ENCODE measurements around the gene NKAIN4.
"Not testable (repeated sequence)": the region's sequence is repeated elsewhere in the genome, so short reads cannot be mapped to it uniquely, and the experiment has no call there.

The NKAIN4 gene

DNA sequence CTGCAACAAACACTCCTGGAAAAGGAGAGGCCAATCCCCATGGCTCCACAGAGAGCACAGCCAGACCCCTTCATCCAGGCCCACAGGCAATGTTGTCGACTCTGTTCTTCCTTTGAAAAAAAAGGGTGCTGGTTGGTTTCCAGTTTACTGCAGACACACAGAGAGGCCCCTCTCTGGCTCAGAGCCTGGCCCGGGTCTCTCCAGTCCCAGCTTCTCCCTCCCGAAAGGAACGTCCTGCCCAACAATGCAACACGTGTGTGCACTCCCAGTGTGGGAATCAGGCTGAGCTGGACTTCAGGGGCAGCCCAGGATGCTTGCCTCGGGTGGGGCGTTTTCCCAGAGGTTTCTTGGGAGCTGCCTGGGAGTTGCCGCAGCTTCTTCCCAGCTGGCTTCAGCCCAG, 4.5 kb upstream of the NKAIN4 start:
- no peak for DNase-seq (ENCODE audit: low read depth in 2 of 2, low spot score in 1 of 2)

DNA sequence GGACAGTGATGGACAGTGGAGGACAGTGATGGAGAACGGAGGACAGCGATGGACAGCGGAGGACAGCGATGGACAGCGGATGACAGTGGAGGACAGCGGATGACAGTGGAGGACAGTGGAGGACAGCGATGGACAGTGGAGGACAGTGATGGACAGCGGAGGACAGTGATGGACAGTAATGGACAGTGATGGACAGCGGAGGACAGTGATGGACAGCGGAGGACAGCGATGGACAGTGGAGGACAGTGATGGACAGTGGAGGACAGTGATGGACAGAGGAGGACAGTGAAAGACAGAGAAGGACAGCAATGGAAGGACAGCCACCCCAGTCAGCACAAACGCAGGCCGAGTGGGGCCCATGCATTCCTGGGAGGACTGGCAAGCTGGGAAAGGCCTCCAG, 3.4 kb upstream of the NKAIN4 start:
- no peak for DNase-seq (ENCODE audit: low read depth in 2 of 2, low spot score in 1 of 2)

DNA sequence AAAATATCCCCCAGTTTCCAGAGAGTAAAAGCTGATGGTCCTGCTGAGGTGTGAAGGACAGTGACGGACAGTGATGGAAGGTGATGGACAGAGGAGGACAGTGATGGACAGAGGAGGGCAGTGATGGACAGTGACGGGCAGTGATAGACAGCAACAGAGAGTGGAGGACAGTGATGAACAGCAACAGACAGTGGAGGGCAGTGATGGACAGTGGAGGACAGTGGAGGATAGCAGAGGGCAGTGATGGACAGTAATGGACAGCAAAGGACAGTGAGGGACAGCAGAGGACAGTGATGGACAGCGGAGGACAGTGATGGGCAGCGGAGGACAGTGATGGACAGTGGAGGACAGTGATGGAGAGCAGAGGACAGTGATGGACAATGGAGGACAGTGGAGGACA, 2.7 kb upstream of the NKAIN4 start:
- DNase-seq (ENCODE audit: low read depth in 2 of 2, low spot score in 1 of 2) = no peak

DNA sequence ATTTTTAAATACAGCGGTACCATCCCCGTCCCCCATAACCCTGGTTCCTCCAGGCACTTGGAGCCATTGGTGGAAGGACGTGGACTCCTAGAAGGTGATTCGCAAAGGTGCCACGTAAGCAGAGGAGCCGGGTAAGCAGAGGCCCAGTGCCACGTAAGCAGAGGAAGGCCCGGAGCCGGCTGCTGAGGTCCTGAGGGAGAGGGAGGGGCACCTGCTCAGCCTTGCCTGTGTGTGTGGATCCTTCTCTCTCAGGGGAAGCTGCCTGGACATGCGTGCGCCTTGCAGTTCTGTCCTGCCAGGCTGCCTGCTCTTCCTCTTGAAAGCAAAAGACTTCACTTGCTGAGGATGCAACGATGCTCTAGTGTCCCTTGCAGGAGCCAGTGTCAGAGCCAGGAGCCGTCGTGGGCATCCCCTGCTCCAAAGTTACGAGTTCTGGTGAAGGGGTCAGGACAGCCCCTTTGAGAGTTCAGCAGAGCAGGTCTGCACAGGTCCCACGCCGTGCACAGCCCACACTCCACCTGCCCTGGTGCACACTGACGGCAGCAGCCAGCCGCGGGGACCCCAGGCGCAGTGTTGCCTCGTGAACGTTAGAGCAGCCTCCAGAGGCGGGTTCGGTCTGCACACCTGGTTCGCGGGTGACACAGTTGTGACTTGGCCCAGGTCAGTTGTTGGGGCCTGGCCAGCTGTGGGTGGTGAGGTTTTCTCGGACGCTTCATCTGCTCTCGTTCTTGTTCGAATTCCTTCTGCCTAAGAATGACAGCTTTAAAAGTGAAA, 1.9 kb upstream of the NKAIN4 start:
- no peak for DNase-seq (ENCODE audit: low read depth in 2 of 2, low spot score in 1 of 2)

DNA sequence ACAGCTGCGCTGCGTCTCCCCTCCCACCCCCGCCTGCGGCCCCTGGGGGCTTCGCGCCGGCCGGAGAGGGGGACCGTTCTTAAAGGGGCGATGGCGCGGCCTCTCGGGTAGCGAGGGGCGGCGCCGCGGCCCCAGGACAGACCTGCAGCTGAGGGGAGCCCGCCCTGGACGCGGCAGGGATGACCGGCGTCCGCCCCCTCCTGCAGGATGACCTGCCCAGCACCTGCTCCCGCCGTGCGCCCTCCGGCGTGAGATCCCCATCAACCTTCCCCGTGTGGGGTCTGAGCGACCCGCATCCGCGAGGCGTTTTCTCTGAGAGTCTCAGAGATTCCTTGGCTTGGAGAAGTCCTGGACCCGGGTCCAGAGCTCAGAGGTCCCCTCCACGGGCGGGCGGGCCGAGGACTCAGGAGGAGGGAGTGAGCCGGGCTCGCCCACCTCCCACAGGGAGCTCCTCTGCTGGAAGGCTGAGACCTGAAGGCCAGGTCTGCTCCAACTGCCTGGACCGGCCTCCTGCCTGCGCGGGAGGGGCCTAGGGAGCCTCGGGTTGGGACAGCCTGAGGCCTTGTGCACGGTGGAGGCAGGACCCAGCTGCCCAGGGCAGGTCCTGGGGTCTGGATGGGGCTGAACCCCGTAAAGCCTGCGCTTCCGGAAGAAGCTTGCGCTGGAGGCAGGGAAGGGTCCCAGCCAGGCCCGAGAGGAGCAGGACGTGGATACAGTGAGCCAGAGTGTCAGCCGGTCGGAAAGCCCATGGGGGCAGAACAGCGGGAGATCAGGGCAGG, 532 bp upstream of the NKAIN4 start:
- DNase-seq (ENCODE audit: low read depth in 2 of 2, low spot score in 1 of 2) = no peak

DNA sequence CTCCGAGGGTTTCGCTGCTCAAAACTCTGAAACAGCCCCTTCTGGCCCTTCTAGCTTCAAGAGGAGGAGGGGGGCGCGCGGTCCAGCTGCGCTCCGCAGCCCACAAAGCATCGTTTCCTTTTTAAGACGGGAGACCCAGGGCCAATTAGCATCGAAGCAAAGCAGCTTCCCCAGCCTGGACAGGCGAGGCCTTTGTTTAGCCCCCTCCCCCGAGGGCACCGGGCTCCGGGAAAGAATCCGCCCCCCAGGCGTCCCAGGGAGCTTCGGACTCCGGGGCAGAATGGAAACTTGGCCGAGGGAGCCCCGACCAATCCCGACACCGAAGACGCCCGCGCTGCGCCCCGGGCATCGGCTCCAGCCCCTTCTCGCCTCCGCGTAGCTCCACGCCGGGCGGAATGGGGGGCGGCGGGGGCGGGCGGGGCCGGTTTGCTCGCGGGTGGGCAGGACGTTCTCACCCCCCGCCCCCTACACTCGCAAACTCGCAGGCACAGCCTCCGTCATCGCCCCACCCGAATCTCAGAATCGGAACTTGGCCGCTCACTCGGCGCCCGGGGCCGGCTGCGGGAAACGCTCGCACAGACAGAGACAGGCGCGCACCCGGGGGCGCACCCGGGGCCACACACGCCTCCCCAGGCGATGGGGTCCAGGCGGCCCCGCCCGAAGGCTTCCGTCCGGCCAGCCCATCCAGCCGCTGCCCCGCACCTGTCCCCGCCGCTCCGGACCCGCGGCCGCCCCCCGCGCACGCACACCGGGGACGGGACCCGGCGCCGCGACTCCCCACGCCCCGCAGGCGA, 628 bp downstream of the NKAIN4 start:
- no peak for DNase-seq (ENCODE audit: low read depth in 2 of 2, low spot score in 1 of 2)

DNA sequence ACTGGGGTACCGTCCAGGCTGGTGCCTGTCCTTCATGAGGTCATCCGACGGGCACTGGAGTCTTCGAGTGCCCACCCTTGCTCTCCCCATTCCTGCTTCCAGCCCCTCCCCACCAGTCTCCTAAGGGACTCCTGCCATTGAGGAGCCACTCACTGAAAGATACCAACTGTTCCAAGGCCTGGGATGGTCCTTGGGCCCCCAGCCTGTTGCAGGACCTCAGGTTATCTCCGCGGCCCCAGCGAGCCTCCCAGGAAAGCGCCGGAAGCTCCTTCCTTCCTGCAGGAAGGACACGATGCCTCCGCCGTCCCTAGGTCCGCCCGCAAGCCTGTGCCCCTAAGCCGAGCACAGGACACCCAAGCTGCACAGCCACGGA, 1.2 kb downstream of the NKAIN4 start:
- DNase-seq (ENCODE audit: low read depth in 2 of 2, low spot score in 1 of 2) = no peak

DNA sequence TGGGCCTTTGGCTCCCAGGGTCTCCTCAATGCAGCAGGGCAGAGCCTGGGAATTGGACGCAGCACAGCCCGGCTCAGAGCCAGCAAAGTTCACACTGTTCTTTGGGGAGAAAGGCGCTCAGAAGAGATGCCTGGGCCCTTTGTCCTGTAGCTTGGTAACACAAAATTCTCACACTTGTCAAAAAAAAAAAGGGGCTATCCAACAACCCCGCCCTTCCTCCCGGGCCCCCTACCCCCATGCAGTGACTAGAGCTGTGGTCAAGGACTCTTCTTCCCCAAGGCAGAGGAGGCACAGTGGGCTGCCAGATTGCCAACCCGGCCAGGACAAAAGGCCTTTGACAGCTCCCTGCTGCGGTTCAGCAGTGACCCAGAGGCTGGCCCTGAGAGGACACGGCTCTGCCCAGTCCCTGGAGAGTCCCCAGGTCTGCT, 2.0 kb downstream of the NKAIN4 start:
- no peak for DNase-seq (ENCODE audit: low read depth in 2 of 2, low spot score in 1 of 2)

DNA sequence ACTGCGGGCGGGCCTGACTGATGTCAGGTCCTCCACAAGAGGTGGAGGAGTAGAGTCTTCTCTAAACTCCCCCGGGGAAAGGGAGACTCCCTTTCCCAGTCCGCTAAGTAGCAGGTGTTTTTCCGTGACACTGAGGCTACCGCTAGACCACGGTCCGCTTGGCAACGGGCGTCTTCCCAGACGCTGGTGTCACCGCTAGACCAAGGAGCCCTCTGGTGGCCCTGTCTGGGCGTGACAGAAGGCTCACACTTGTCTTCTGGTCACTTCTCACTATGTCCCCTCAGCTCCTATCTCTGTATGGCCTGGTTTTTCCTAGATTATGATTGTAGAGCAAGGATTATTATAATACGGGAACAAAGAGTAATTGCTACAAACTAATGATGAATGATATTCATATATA, 2.9 kb downstream of the NKAIN4 start:
- DNase-seq (ENCODE audit: low read depth in 2 of 2, low spot score in 1 of 2) = not testable (repeated sequence)

DNA sequence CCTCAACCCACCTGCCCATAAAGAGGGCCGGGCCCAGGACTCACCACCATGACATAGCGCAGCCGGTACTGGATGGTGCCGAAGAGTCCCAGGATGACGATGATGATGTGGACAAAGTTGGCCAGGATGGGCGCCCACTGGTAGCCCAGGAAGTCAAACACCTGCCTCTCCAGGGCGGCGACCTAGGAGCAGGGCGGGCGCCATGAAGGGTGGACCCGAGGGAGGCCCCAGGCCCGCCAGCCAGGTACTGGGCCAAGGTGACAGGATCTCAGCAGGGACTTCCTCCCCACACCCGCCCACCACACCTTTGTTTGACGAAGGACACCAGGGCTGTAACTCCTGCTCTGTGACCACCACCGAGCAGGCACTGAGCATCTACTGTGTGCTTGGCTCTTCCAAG, 4.4 kb downstream of the NKAIN4 start:
- no peak for DNase-seq (ENCODE audit: low read depth in 2 of 2, low spot score in 1 of 2)

DNA sequence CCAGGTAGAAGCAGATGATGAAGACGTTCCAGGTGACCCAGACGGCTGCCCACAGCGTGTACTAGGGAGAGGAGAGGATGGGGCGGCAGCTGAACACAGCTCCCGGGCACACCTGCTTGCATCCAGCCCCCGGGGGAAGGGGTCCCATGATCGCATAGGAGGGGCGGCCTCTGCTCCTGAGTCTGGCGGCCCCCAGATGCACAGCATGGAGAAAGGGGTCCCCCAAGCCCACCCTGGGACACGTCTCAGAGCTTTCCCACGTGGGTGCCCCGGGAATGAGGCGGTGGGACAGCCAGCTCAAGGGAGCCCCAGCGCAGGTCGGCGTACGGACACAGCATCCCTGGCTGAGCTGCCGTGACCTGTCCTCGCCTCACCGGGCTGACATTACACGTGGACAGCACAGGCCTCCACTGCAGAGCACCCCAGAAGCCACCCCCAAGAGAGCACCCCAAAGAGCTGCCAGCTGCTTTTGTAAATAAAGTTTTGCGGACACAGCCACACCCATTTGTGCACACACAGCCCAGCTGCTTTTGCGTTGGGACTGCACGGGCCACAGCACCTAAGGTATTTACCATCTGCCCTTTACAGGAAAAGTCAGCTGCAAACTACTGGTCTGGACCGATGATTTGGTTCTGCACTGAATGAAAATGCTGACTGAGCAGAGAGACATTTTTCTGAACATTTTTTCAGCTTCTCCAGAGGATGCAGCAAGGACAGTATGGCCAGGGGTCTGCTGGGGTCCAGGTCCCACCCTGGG, 5.2 kb downstream of the NKAIN4 start:
- DNase-seq (ENCODE audit: low read depth in 2 of 2, low spot score in 1 of 2) = no peak

DNA sequence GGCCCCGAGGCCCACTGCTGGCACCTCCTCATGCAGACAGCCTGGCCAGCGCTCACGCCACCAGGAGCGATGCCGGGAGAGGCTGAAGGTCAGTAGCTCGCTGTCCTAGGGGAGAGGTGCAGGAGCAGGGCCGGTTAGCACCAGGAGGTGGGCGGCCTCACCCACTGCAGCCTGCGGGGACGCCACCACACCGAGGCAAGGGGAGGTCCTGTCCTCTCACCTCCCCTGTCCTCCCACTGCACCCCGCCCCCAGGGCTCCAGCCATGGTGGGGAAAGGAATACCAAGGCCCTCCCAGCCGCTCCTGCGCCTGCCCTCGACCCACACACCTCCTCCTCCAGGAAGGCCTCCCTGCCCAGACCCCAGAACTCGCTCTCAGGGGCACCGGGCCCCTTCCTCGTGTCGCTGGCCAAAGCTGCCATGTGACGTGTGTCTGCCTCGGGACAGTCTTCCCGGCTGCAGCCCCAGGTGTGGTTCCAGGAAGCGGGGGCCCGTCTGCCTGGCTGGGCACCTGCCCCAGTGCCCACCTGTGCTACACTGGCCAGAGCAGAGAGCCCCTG, 6.5 kb downstream of the NKAIN4 start:
- no peak for DNase-seq (ENCODE audit: low read depth in 2 of 2, low spot score in 1 of 2)

DNA sequence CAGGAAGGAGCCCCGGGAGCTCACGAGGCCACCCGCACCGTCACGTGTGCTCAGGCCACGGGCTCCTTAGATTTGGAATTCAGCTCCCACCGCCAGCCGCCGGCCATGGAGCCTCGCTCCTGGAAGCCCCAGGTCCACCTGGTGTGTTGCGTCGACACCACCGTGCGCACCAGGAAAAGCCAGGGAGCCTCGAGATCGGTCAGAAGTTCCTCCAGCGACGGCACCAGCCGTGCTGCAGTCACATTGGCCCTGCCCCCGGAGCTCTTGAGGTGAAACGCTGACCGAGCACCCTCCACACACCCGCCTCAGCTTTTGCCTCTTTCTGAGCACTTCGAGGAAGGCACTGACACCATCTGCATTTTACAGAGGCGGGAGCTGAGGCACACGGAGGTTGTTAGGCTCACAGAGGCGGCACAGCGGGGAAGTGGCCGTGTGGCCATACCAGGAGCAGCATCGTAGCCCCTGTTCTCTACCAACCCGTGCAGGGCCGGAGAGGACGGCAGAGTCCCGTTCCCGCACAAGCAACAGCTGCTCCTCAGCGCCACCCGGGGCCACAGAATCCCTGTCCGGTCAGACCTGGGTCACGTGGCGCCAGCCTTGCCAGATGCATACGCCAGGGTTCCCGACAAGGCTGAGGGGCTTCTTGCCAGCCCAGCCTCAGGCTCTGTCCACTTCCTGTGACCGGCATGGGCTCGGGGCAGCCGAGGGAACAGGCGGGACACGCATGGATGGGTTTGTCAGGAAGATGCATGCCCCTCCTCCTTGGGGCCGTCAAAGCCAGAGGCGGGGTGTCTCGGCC, 7.6 kb downstream of the NKAIN4 start:
- DNase-seq (ENCODE audit: low read depth in 2 of 2, low spot score in 1 of 2) = no peak

DNA sequence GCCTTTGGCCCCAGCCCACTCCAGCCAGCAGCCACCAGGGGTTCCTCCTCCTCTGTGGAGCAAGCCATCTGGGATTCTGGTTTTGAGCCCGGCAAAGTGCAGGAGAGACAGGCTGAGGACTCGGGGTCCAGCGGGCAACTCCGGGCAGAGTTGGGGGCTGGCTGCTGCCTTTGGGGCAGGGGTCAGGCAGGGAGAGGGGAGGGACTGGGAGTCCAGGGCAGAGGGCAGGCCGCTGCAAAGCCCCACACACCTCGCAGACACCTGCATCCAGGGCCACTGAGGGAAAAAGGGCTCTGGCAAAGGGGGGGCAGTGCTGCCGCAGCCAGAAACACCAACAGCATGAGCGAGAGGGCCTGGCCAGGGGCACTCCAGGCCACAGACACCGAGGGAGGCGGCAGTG, 9.8 kb downstream of the NKAIN4 start:
- DNase-seq (ENCODE audit: low read depth in 2 of 2, low spot score in 1 of 2) = no peak

DNA sequence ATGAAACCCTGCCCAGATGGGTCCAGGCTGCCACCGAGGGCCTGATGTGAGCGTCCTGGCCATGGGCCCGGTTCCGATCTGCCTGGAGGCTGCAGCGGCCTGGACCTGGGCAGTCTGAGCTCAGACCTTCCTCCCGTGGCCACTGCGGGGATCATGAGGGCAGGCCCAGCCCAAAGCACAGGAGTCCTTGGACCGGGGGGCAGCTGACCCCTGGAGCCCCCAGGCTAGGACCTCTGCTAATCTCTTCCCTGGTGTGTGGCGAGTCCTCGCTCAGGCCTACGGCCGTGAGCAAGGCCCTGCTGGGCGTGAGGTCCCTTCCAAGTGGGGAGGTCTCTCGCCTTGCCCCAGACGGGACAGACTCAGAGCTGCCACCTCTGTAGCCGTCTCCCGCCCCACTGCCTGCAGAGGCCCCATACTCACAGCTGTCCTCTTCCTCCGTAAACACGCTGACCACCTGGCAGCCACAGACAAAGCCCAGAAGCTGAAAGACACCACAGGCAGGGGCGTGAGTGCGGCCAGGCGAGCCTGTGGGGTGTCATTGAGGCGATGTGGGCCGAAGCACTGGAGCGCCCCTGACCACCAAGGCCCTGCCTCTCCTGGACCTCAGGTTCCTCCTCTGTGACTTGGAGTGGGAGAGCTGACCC, 10.5 kb downstream of the NKAIN4 start:
- DNase-seq (ENCODE audit: low read depth in 2 of 2, low spot score in 1 of 2) = no peak

DNA sequence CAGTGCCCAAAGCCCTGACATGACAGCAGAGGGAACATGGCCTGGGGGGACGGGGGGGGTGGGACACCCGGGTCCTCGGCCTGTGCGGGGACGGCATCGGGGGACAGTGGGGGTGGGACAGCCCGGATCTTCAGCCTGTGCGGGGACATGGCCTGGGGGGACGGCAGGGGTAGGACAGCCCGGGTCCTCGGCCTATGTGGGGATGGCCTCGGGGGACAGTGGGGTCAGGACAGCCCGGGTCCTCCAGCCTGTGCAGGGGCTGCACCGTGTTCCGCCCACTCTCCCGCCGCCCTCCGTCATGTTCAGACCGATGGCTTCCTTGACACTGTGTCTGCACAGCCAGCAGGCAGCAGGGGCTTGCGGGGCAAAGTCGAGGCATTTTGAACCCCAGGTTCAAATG, 11.5 kb downstream of the NKAIN4 start:
- no peak for DNase-seq (ENCODE audit: low read depth in 2 of 2, low spot score in 1 of 2)

DNA sequence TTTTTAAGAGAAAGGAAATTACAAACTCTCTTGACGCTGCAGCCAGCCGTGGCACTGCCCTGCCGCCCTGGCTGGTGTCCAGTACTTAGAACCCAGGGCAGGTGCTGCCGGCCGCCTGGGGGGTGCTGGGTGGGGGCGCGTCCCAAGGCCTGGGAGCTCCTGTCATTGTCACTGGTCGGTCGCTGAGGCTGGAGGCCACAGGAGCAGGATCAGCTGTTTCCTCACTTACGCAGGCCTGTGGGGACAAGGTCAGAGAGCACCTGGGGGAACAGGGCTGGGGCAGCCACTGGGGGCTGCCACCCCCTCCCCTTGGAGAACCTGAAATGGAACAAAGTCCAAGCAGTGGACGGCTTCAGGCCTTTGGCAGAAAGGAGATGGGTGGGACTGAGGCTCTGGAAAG, 13.0 kb downstream of the NKAIN4 start:
- DNase-seq (ENCODE audit: low read depth in 2 of 2, low spot score in 1 of 2) = no peak

DNA sequence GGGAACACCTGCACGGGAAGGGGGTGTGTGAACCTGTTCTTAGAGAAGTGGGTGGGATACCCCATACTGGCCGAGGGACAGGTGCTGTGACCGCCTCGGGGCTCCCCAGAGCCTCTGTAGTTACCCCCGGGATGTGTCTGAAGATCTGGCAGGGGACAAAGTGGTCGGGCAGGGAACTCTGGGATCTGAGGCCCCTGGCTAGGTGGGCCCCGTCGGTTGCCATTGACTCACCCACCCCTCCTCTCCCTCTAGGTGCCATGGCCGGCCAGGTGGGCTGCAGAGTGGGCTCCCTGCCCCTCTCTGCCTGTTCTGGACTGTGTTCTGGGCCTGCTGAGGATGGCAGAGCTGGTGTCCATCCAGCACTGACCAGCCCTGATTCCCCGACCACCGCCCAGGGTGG, 14.3 kb downstream of the NKAIN4 start:
- no peak for DNase-seq (ENCODE audit: low read depth in 2 of 2, low spot score in 1 of 2)

DNA sequence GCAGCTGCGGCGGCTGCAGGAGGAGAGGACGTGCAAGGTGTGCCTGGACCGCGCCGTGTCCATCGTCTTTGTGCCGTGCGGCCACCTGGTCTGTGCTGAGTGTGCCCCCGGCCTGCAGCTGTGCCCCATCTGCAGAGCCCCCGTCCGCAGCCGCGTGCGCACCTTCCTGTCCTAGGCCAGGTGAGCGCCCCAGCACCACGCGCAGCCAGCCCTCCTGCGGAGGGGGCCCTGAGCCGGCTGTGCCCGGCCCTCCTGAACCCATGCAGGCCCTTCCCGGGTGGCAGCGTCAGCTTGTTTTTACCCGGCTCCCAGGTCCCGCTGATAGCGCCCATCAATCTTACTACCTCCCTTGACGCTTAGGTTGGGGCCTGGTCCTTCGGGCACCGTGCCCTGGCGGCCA, 14.8 kb downstream of the NKAIN4 start:
- no peak for DNase-seq (ENCODE audit: low read depth in 2 of 2, low spot score in 1 of 2)

Data from stimulated activated CD8-positive, alpha-beta memory T cell treated with anti-CD3 and anti-CD28 coated beads, Interleukin-4, amount 100 ng/mL, for 4 hours (primary cell).